Measurements from ENCODE around the gene EEF2K. TPM values are rescaled to one million over a fixed set of nuclear protein-coding genes. Genes with fewer than 3 reads are reported as not detected.

EEF2K gene
- total and polyA plus RNA-seq, 7 experiments from 2014 or later = 1.9 to 27.9 (median 19.9) TPM

GRCh38 chr16:22321340-22322001 is 115.4 kb downstream of the EEF2K start:
- CTCF ChIA-PET = interaction anchor here (0.6 to 1.0 kb wide), 7 partner anchors 10 to 70 kb away, joined by 3 to 5 read pairs (median 3); no protein-coding TSS in a partner anchor
- no peaks in the 10 kb centered on the region for H3K9me3 ChIP-seq (ENCODE audit: control insufficient read depth in 2 of 3, low read length in 3 of 3)
- H3K4me3 Mint-ChIP-seq = no peak overlapping the region
- intact Hi-C loops (cut with micrococcal nuclease) = loop anchor here (1.0 to 10.0 kb wide), 3 partner anchors 53 to 1133 kb away; partner anchors contain the start of gene CDR2 (in 2 of the 2)
- peaks cover 8 to 96% (median 28%) of the 10 kb centered on the region in 3 experiments for H3K36me3 ChIP-seq (ENCODE audit: control insufficient read depth in 2 of 3, insufficient read depth in 3 of 3, low read length in 3 of 3)
- no peak overlapping the region for H3K4me3 ChIP-seq (ENCODE audit: low read length)
- peak overlapping the region in 8 of 9 donors; percentile 67 to 85 (median 81) for H3K27ac Mint-ChIP-seq
- H3K4me1 Mint-ChIP-seq = peaks cover 0 to 15% (median 6%) of the 10 kb centered on the region in 7 donors
- ATAC-seq (peak; percentile 83), DNase-seq (peak; percentile 53 to 82 (median 73))
- no peaks in the 10 kb centered on the region for H3K9me3 Mint-ChIP-seq
- no peaks in the 10 kb centered on the region for H3K4me1 ChIP-seq (ENCODE audit: control insufficient read depth in 2 of 2, insufficient read depth in 2 of 2, low read length in 2 of 2)
- H3K27me3 Mint-ChIP-seq = no peaks in the 10 kb centered on the region
- no peak overlapping the region for H3K27ac ChIP-seq (ENCODE audit: low read depth, low read length)
- H3K36me3 Mint-ChIP-seq = peaks cover 7 to 38% (median 12%) of the 10 kb centered on the region in 5 donors
- no peaks in the 10 kb centered on the region for H3K27me3 ChIP-seq (ENCODE audit: control insufficient read depth in 2 of 2, insufficient read depth in 2 of 2, low read length in 2 of 2)
- POLR2A ChIA-PET = interaction anchor here (1.0 kb wide), 2 partner anchors 52 to 54 kb away, joined by 3 read pairs; no protein-coding TSS in a partner anchor

GRCh38 chr16:22322021-22322471 is 116.0 kb downstream of the EEF2K start:
- H3K9me3 Mint-ChIP-seq = no peaks in the 10 kb centered on the region
- DNase-seq (no peak), ATAC-seq (no peak)
- H3K9me3 ChIP-seq (ENCODE audit: control insufficient read depth in 2 of 3, low read length in 3 of 3) = no peaks in the 10 kb centered on the region
- CTCF ChIA-PET = interaction anchor here (0.6 kb wide), 1 partner anchor 9 kb away, joined by 3 read pairs; no protein-coding TSS in a partner anchor
- peak overlapping the region in 2 of 9 donors; percentile 43 to 82 for H3K27ac Mint-ChIP-seq
- H3K36me3 ChIP-seq (ENCODE audit: control insufficient read depth in 2 of 3, insufficient read depth in 3 of 3, low read length in 3 of 3) = peaks cover 8 to 96% (median 32%) of the 10 kb centered on the region in 3 experiments
- no peaks in the 10 kb centered on the region for H3K27me3 ChIP-seq (ENCODE audit: control insufficient read depth in 2 of 2, insufficient read depth in 2 of 2, low read length in 2 of 2)
- H3K4me3 ChIP-seq (ENCODE audit: low read length) = no peak overlapping the region
- H3K27ac ChIP-seq (ENCODE audit: low read depth, low read length) = no peak overlapping the region
- intact Hi-C loops (cut with micrococcal nuclease) = loop anchor here in 1 of 2 donors (10.0 kb wide), 1 partner anchor 1017 kb away; no protein-coding TSS in a partner anchor
- H3K4me3 Mint-ChIP-seq = no peak overlapping the region
- H3K27me3 Mint-ChIP-seq = no peaks in the 10 kb centered on the region
- POLR2A ChIA-PET = no interaction called here
- H3K4me1 ChIP-seq (ENCODE audit: control insufficient read depth in 2 of 2, insufficient read depth in 2 of 2, low read length in 2 of 2) = no peaks in the 10 kb centered on the region
- H3K4me1 Mint-ChIP-seq = peaks cover 0 to 15% (median 6%) of the 10 kb centered on the region in 7 donors
- H3K36me3 Mint-ChIP-seq = peaks cover 7 to 38% (median 12%) of the 10 kb centered on the region in 5 donors

GRCh38 chr16:22322741-22323140 is 116.7 kb downstream of the EEF2K start:
- H3K9me3 Mint-ChIP-seq = no peaks in the 10 kb centered on the region
- H3K27ac Mint-ChIP-seq = peak overlapping the region in 4 of 9 donors; percentile 41 to 82 (median 46)
- Histone ChIP-seq H3K36me3 (ENCODE audit: control insufficient read depth in 2 of 3, insufficient read depth in 3 of 3, low read length in 3 of 3) (peaks cover 8 to 96% (median 33%) of the 10 kb centered on the region in 3 experiments), H3K4me1 (ENCODE audit: control insufficient read depth in 2 of 2, insufficient read depth in 2 of 2, low read length in 2 of 2) (no peaks in the 10 kb centered on the region), H3K9me3 (ENCODE audit: control insufficient read depth in 2 of 3, low read length in 3 of 3) (no peaks in the 10 kb centered on the region), H3K27ac (ENCODE audit: low read depth, low read length) (no peak overlapping the region), H3K27me3 (ENCODE audit: control insufficient read depth in 2 of 2, insufficient read depth in 2 of 2, low read length in 2 of 2) (no peaks in the 10 kb centered on the region), H3K4me3 (ENCODE audit: low read length) (no peak overlapping the region)
- H3K27me3 Mint-ChIP-seq = no peaks in the 10 kb centered on the region
- peaks cover 0 to 9% (median 6%) of the 10 kb centered on the region in 7 donors for H3K4me1 Mint-ChIP-seq
- POLR2A ChIA-PET = no interaction called here
- intact Hi-C loops (cut with micrococcal nuclease) = loop anchor here in 1 of 2 donors (10.0 kb wide), 1 partner anchor 1018 kb away; no protein-coding TSS in a partner anchor
- H3K4me3 Mint-ChIP-seq = no peak overlapping the region
- no peak for DNase-seq
- H3K36me3 Mint-ChIP-seq = peaks cover 1 to 34% (median 11%) of the 10 kb centered on the region in 5 donors
- no peak for ATAC-seq
- CTCF ChIA-PET = no interaction called here

- Mint-ChIP-seq H3K36me3 (peaks cover 0 to 39% (median 11%) of the 10 kb centered on the region in 5 donors), H3K27me3 (no peaks in the 10 kb centered on the region)
These were observed 117.3 kb downstream of the EEF2K start for GRCh38 chr16:22323173-22323958.

GRCh38 chr16:22323959-22324786 is 118.1 kb downstream of the EEF2K start:
- Mint-ChIP-seq H3K4me1 (peaks cover 0 to 11% (median 6%) of the 10 kb centered on the region in 7 donors), H3K9me3 (no peaks in the 10 kb centered on the region), H3K4me3 (no peak overlapping the region), H3K27me3 (no peaks in the 10 kb centered on the region), H3K27ac (peak overlapping the region in 7 of 9 donors; percentile 12 to 73 (median 41)), H3K36me3 (peaks cover 0 to 41% (median 11%) of the 10 kb centered on the region in 5 donors)
- ATAC-seq (no peak), DNase-seq (no peak)
- POLR2A ChIA-PET = interaction anchor here (1.0 kb wide), 1 partner anchor 57 kb away, joined by 3 read pairs; no protein-coding TSS in a partner anchor
- Histone ChIP-seq H3K4me3 (ENCODE audit: low read length) (no peak overlapping the region), H3K9me3 (ENCODE audit: control insufficient read depth in 2 of 3, low read length in 3 of 3) (no peaks in the 10 kb centered on the region), H3K36me3 (ENCODE audit: control insufficient read depth in 2 of 3, insufficient read depth in 3 of 3, low read length in 3 of 3) (peaks cover 8 to 97% (median 37%) of the 10 kb centered on the region in 3 experiments), H3K4me1 (ENCODE audit: control insufficient read depth in 2 of 2, insufficient read depth in 2 of 2, low read length in 2 of 2) (no peaks in the 10 kb centered on the region), H3K27me3 (ENCODE audit: control insufficient read depth in 2 of 2, insufficient read depth in 2 of 2, low read length in 2 of 2) (no peaks in the 10 kb centered on the region), H3K27ac (ENCODE audit: low read depth, low read length) (peak overlapping the region; percentile 8)
- intact Hi-C loops (cut with micrococcal nuclease) = loop anchor here in 1 of 2 donors (10.0 kb wide), 1 partner anchor 1019 kb away; no protein-coding TSS in a partner anchor
- CTCF ChIA-PET = interaction anchor here (0.8 to 1.4 kb wide), 2 partner anchors 29 to 34 kb away, joined by 3 to 4 read pairs; no protein-coding TSS in a partner anchor

More at GRCh38 chr16:22323173-22323958, 117.3 kb downstream of the EEF2K start:
- Mint-ChIP-seq H3K27ac (peak overlapping the region in 3 of 9 donors; percentile 8 to 48 (median 28)), H3K4me1 (peaks cover 0 to 9% (median 6%) of the 10 kb centered on the region in 7 donors), H3K4me3 (no peak overlapping the region), H3K9me3 (no peaks in the 10 kb centered on the region)
- no peaks in the 10 kb centered on the region for H3K4me1 ChIP-seq (ENCODE audit: control insufficient read depth in 2 of 2, insufficient read depth in 2 of 2, low read length in 2 of 2)
- no peaks in the 10 kb centered on the region for H3K27me3 ChIP-seq (ENCODE audit: control insufficient read depth in 2 of 2, insufficient read depth in 2 of 2, low read length in 2 of 2)
- H3K9me3 ChIP-seq (ENCODE audit: control insufficient read depth in 2 of 3, low read length in 3 of 3) = no peaks in the 10 kb centered on the region
- H3K4me3 ChIP-seq (ENCODE audit: low read length) = no peak overlapping the region
- DNase-seq (no peak), ATAC-seq (no peak)
- ChIA-PET POLR2A (interaction anchor here (1.0 kb wide), 1 partner anchor 58 kb away, joined by 3 read pairs; no protein-coding TSS in a partner anchor), CTCF (no interaction called here)
- no peak overlapping the region for H3K27ac ChIP-seq (ENCODE audit: low read depth, low read length)
- peaks cover 8 to 96% (median 37%) of the 10 kb centered on the region in 3 experiments for H3K36me3 ChIP-seq (ENCODE audit: control insufficient read depth in 2 of 3, insufficient read depth in 3 of 3, low read length in 3 of 3)
- intact Hi-C loops (cut with micrococcal nuclease) = loop anchor here in 1 of 2 donors (10.0 kb wide), 1 partner anchor 1019 kb away; no protein-coding TSS in a partner anchor

Data from naive thymus-derived CD4-positive, alpha-beta T cell (primary cell).